Upper lobe of left lung (tissue), 6 donors: ENCODE measurements around the gene GNG3. TPM values are rescaled to one million over a fixed set of nuclear protein-coding genes. Genes with fewer than 3 reads are reported as not detected.
A peak's percentile ranks its signal among the peaks of the same experiment; 100 is the strongest.

Source experiments
- ATAC-seq, 2 donors: fragments of 200-7000 bp; cut with Tn5 transposase; one replicate each; pipeline ENCODE4 v1.9.1; 2022; ENCODE audit warnings: mild to moderate bottlenecking in 2 of 2, moderate library complexity in 2 of 2; ENCODE audit not compliant: low FRiP score in 2 of 2
- DNase-seq, 2 donors: peaks; one replicate each; pipeline ENCODE4 v3.0.0-alpha.2; 2019 to 2020
- H3K27ac ChIP-seq, 4 donors: fragments of 200-600 bp; sonication (generic); one replicate each; pipeline ENCODE4 v1.5.1; 2016 to 2019
- H3K27me3 ChIP-seq, 4 donors: fragments of 200-600 bp; sonication (generic); one replicate each; pipeline ENCODE4 v1.5.1; 2017 to 2019
- H3K36me3 ChIP-seq, 4 donors: fragments of 200-600 bp; sonication (generic); one replicate each; pipeline ENCODE4 v1.5.1; 2016 to 2019
- H3K4me1 ChIP-seq, 4 donors: fragments of 200-600 bp; sonication (generic); one replicate each; pipeline ENCODE4 v1.5.1; 2018 to 2019
- H3K4me3 ChIP-seq, 4 donors: fragments of 200-600 bp; sonication (generic); one replicate each; pipeline ENCODE4 v1.5.1; 2017 to 2019; ENCODE audit warnings: mild to moderate bottlenecking in 2 of 4, moderate library complexity in 1 of 4
- H3K9me3 ChIP-seq, 4 donors: fragments of 200-600 bp; sonication (generic); one replicate each; pipeline ENCODE4 v1.5.1; 2018 to 2019
- CTCF ChIP-seq, 6 experiments: fragments of 450-650 bp in 4 of 6; fragments of 200-600 bp in 2 of 6; sonication (generic) in 2 of 6; IDR thresholded peaks; one replicate each; pipeline ENCODE4 v1.5.1; 2016 to 2019; ENCODE audit warnings: antibody characterized with exemption in 6 of 6
- EP300 ChIP-seq, 4 donors: sonication (generic); formaldehyde crosslinking; IDR thresholded peaks; one replicate each; pipeline ENCODE4 v1.5.1; 2017; ENCODE audit warnings: antibody characterized with exemption in 4 of 4, control low read depth in 2 of 4
- POLR2A ChIP-seq, 4 donors: fragments of 450-650 bp; IDR thresholded peaks; one replicate each; pipeline ENCODE4 v1.5.1; 2016 to 2017; ENCODE audit warnings: antibody characterized with exemption in 4 of 4, mild to moderate bottlenecking in 2 of 4
- POLR2AphosphoS5 ChIP-seq, 2 donors: sonication (generic); formaldehyde crosslinking; IDR thresholded peaks; one replicate each; pipeline ENCODE4 v1.5.1; 2017; ENCODE audit warnings: antibody characterized with exemption in 2 of 2
- WGBS, 2 donors: methylation state at CpG; one replicate each; pipeline ENCODE4 v1.1.5; 2017 to 2018; 5-methylcytosine and 5-hydroxymethylcytosine counted together
- total RNA-seq, 6 donors: library from RNA; depleted of rRNA in 4 of 6; stranded (reverse); fragments of >200 nt in 4 of 6; gene quantifications; one replicate each; pipeline versions ENCODE4 v1.1.0 to v1.2.1, GENCODE V29; 2016 to 2021
- donor health status: DM: no; HTN: no; CAD: no; lungs with moderate emphysema.
- donor health status: DM: no; HTN: yes; CAD: no; lungs with severe emphysema.

GNG3 gene
- total RNA-seq, 6 donors from 2014 or later = not detected

DNA sequence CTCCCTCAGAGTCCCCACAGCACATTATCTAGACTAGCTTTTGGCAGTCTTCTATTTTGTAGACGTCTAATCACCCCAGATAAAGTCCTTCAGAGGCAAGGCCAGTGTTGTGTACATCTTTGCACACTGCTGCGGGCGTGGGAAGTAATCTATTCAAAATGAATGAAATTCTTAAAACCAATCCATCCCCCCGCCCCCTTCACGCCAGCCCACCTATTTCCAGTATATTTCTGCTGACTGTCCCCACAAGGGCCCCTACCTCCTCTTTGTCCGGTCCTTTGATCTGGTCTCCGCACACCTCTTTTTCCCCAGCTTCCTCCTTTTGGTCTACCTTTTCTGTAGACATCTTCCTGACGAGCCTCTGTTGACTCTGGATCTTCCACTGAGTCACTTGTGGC is 627 bp upstream of the GNG3 start:
- DNase-seq = no peak
- H3K4me3 ChIP-seq = peak overlapping the region in 3 of 4 donors; percentile 61 to 85 (median 85)
- H3K9me3 ChIP-seq = no peaks in the 10 kb centered on the region
- no peak for ATAC-seq
- H3K27me3 ChIP-seq = no peaks in the 10 kb centered on the region
- whole genome bisulfite sequencing, 2 donors = 81 to 83% methylated on average over 8 of the region's 8 CpGs
- TF ChIP-seq POLR2AphosphoS5 (IDR thresholded peaks at IDR 0.05) (no peak), CTCF (IDR thresholded peaks at IDR 0.05) (no peak)
- peaks cover 31 to 43% (median 38%) of the 10 kb centered on the region in 4 donors for H3K4me1 ChIP-seq
- H3K27ac ChIP-seq = peak overlapping the region; percentile 62 to 89 (median 79)
- peaks cover 0 to 17% (median 11%) of the 10 kb centered on the region in 4 donors for H3K36me3 ChIP-seq

DNA sequence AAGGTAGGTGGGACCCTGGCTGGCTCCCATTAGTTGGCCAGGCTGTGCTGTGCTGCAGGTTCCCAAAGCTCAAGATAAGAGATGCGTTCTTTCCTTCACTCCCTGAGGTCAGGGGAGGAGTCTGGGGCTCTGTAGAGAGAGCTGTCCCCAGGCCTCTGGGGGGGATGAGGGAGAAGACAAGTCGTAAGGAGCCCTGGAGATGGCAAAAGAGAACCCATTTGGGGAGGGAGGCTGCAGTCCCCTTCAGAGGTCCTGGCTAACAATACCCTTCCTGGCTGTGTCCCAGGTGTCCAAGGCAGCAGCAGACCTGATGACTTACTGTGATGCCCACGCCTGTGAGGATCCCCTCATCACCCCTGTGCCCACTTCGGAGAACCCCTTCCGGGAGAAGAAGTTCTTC is 916 bp downstream of the GNG3 start:
- ATAC-seq (no peak), DNase-seq (no peak)
- Histone ChIP-seq H3K9me3 (no peaks in the 10 kb centered on the region), H3K4me1 (peaks cover 36 to 51% (median 40%) of the 10 kb centered on the region in 4 donors), H3K4me3 (peak overlapping the region in 3 of 4 donors; percentile 54 to 66 (median 55)), H3K27ac (peak overlapping the region; percentile 93 to 98 (median 95)), H3K36me3 (peaks cover 4 to 29% (median 22%) of the 10 kb centered on the region in 4 donors), H3K27me3 (no peaks in the 10 kb centered on the region)
- TF ChIP-seq EP300 (IDR thresholded peaks at IDR 0.05) (no peak), POLR2A (IDR thresholded peaks at IDR 0.05) (no peak), CTCF (IDR thresholded peaks at IDR 0.05) (no peak), POLR2AphosphoS5 (IDR thresholded peaks at IDR 0.05) (no peak)
- WGBS, 2 donors = 73 to 74% methylated on average over 5 of the region's 5 CpGs

GRCh38 chr11:62708793-62709192 is 1.3 kb downstream of the GNG3 start:
- no peaks in the 10 kb centered on the region for H3K9me3 ChIP-seq
- ATAC-seq = no peak
- peak in 1 of 2 donors; percentile 43 for DNase-seq
- H3K27me3 ChIP-seq = no peaks in the 10 kb centered on the region
- H3K36me3 ChIP-seq = peaks cover 4 to 33% (median 25%) of the 10 kb centered on the region in 4 donors
- TF ChIP-seq POLR2A (IDR thresholded peaks at IDR 0.05) (no peak), CTCF (IDR thresholded peaks at IDR 0.05) (no peak), POLR2AphosphoS5 (IDR thresholded peaks at IDR 0.05) (no peak), EP300 (IDR thresholded peaks at IDR 0.05) (no peak)
- peaks cover 37 to 55% (median 42%) of the 10 kb centered on the region in 4 donors for H3K4me1 ChIP-seq
- H3K27ac ChIP-seq = peak overlapping the region; percentile 93 to 98 (median 95)
- H3K4me3 ChIP-seq = peak overlapping the region; percentile 49 to 66 (median 54)
- 3% methylated on average over 7 of the region's 7 CpGs for WGBS, 2 donors

DNA sequence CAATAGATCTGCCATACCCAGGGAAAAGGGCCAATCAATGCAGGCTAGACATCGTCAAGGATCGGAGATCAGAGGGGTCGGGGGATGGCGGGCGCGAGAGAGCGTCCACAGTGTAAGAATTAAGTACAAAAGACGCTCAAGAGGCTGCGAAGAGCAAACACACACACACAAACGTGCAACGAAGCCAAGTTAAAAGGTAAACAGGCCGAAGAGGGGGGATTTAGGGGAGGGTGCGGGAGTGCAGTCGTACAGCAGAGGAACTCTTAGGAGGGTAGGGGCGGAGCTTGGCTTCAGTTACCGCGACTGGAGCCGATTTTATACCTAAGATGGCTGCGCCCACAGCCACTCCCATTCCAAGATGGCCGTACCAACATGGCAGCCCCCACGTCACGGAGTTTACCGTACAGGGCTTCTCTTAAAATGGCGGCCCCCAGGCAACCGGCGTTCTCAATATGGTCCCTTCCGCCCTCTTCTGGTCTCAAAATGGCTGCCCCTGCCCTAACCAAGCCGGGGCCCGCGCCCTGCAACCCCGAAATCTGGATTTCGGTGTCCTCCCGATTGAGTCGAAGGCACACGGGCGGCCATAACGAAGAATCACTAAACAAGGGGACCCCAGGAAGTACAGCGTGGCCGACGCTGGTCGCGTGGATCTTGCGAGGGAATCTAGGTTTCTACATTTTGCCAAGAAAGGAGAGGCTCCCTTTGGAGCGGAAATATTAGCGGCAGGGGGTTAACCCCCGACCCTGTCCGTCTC is 1.9 kb downstream of the GNG3 start:
- Histone ChIP-seq H3K4me1 (peaks cover 37 to 61% (median 47%) of the 10 kb centered on the region in 4 donors), H3K27me3 (no peaks in the 10 kb centered on the region), H3K27ac (peak overlapping the region; percentile 93 to 98 (median 95)), H3K4me3 (peak overlapping the region; percentile 49 to 66 (median 54)), H3K36me3 (peaks cover 5 to 39% (median 32%) of the 10 kb centered on the region in 4 donors), H3K9me3 (no peaks in the 10 kb centered on the region)
- DNase-seq (peak; percentile 90 to 99), ATAC-seq (peak; percentile 94)
- WGBS, 2 donors = 1% methylated on average over 44 to 47 of the region's 47 CpGs
- TF ChIP-seq POLR2AphosphoS5 (IDR thresholded peaks at IDR 0.05) (peak; percentile 73 to 87), POLR2A (IDR thresholded peaks at IDR 0.05) (peak in 3 of 4 donors; percentile 51 to 84 (median 77)), CTCF (IDR thresholded peaks at IDR 0.05) (peak in 2 of 6 experiments; percentile 15 to 31), EP300 (IDR thresholded peaks at IDR 0.05) (peak in 1 of 4 donors; percentile 29)
